ENCODE results near the gene TBC1D2.

The TBC1D2 gene

DNA sequence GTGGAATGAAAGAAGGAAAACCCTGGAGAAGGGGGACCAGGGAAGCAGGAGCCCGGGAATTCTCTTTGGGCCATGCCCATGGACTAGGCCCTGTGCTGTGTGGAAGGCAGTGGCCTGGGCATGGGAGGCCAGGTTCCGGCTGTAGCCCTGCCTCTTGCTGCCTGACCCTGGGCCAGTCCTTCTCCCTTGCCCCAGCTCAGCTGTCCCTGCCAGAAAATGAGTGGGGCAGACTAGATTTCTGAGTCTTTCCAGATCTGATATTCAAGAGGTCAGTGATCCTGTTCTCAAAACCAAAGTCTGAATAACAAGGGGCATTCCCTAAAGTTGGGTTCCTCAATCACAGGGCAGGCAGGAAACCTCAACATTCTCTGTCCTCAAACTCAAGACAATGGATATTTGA, 38.2 kb downstream of the TBC1D2 start:
- TF ChIP-seq, protein P1, sequence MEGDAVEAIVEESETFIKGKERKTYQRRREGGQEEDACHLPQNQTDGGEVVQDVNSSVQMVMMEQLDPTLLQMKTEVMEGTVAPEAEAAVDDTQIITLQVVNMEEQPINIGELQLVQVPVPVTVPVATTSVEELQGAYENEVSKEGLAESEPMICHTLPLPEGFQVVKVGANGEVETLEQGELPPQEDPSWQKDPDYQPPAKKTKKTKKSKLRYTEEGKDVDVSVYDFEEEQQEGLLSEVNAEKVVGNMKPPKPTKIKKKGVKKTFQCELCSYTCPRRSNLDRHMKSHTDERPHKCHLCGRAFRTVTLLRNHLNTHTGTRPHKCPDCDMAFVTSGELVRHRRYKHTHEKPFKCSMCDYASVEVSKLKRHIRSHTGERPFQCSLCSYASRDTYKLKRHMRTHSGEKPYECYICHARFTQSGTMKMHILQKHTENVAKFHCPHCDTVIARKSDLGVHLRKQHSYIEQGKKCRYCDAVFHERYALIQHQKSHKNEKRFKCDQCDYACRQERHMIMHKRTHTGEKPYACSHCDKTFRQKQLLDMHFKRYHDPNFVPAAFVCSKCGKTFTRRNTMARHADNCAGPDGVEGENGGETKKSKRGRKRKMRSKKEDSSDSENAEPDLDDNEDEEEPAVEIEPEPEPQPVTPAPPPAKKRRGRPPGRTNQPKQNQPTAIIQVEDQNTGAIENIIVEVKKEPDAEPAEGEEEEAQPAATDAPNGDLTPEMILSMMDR (IDR thresholded peaks at IDR 0.05; ENCODE audit: low read depth, low read length), result no peak
- H3K4me3 ChIP-seq (ENCODE audit: low read depth, low read length), result no peak overlapping the region
- in situ Hi-C loops (cut with HindIII; ENCODE audit: low sequenced_read_pairs), result no loop called here
- no peak for DNase-seq (ENCODE audit: low read depth, low spot score)

GRCh38 chr9:98216391-98216790, 39.1 kb downstream of the TBC1D2 start:
- no peak overlapping the region for H3K4me3 ChIP-seq (ENCODE audit: low read depth, low read length)
- TF ChIP-seq, protein P1 (IDR thresholded peaks at IDR 0.05; ENCODE audit: low read depth, low read length), result no peak
- no peak for DNase-seq (ENCODE audit: low read depth, low spot score)
- in situ Hi-C loops (cut with HindIII; ENCODE audit: low sequenced_read_pairs), result no loop called here

DNA sequence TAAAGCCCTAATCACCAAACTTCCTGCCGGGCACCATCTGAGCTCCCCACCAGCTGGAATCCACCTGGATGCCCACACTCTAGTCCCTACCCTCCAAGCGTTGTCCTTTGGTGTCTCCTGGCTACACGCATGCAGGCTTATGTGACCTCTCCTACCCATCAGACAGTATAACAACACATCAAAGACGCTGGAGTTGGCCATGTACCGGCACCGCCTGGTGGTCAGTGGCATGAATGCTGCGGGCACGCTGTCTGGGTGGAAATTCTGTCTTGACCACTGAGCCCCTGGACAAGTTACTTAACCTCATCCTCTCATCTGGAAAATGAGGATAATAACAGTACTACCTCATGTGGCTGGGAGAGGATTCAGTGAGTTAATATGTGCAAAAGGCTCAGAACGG, 39.6 kb downstream of the TBC1D2 start:
- H3K4me3 ChIP-seq (ENCODE audit: low read depth, low read length), result no peak overlapping the region
- in situ Hi-C loops (cut with HindIII; ENCODE audit: low sequenced_read_pairs), result no loop called here
- DNase-seq (ENCODE audit: low read depth, low spot score), result no peak
- TF ChIP-seq, protein P1 (IDR thresholded peaks at IDR 0.05; ENCODE audit: low read depth, low read length), result peak; percentile 64

DNA sequence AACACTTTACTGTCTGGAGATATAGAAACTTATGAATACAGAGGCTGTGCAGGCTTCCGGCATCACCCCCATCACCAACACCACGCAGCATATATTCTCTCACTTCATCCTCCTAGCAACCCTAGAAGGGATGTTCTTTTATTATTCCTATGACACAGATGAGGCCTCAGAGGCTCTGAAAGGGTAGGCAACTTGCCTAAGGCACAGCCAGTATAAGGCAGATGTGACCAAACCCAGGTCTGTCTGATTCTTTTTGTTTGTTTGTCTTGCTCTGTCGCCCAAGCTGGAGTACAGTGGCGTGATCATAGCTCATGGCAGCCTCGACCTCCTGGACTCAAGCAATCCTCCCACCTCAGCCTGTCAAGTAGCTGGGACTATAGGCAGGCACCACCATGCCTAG, 40.2 kb downstream of the TBC1D2 start:
- H3K4me3 ChIP-seq (ENCODE audit: low read depth, low read length), result no peak overlapping the region
- TF ChIP-seq, protein P1 (IDR thresholded peaks at IDR 0.05; ENCODE audit: low read depth, low read length), result no peak
- DNase-seq (ENCODE audit: low read depth, low spot score), result no peak
- in situ Hi-C loops (cut with HindIII; ENCODE audit: low sequenced_read_pairs), result no loop called here

DNA sequence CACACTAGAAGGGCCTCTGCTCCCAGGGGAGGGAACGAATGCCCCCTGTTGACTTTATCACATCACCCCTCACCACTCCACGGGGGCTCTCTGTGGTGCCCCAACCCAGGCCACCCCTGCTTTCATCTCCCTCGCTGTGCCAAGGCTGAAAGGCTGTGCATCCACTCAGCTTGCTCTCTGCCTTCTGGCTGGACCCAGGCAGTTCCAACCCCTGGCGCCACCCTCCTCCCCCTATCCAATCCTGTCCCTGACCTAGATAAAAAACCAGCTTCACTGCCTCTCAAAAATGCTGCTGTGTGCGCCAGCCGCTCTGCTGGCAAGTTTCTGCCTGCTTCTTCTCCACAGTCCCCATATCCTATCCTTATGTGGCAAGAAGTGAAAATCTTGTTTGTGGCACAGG, 40.6 kb downstream of the TBC1D2 start:
- TF ChIP-seq, protein P1 (IDR thresholded peaks at IDR 0.05; ENCODE audit: low read depth, low read length), result no peak
- DNase-seq (ENCODE audit: low read depth, low spot score), result no peak
- H3K4me3 ChIP-seq (ENCODE audit: low read depth, low read length), result no peak overlapping the region
- in situ Hi-C loops (cut with HindIII; ENCODE audit: low sequenced_read_pairs), result no loop called here

DNA sequence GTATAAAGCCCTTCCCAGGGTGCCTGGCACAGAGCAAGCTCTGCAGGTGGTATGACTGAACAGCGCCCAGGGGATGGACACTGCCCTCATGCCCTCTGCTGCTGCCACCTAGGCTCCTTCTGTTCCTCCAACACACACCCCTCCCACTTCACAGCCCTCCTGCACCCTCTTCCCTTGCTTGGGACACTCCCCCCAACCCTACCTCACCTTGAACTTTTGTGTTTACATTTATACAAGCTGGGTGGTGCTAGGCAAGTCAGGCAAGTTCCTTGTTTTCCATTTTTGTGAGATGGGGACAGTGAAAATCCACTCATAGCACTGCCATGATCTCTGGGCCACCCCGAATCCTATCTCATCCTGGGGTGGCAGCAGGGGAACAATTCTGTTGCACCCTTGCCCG, 44.2 kb downstream of the TBC1D2 start:
- H3K4me3 ChIP-seq (ENCODE audit: low read depth, low read length), result no peak overlapping the region
- DNase-seq (ENCODE audit: low read depth, low spot score), result no peak
- in situ Hi-C loops (cut with HindIII; ENCODE audit: low sequenced_read_pairs), result no loop called here
- TF ChIP-seq, protein P1 (IDR thresholded peaks at IDR 0.05; ENCODE audit: low read depth, low read length), result no peak

- DNase-seq (ENCODE audit: low read depth, low spot score), result no peak
- TF ChIP-seq, protein P1 (IDR thresholded peaks at IDR 0.05; ENCODE audit: low read depth, low read length), result no peak
- in situ Hi-C loops (cut with HindIII; ENCODE audit: low sequenced_read_pairs), result no loop called here
- H3K4me3 ChIP-seq (ENCODE audit: low read depth, low read length), result no peak overlapping the region
These were observed 45.0 kb downstream of the TBC1D2 start for GRCh38 chr9:98210435-98210834.
